OCI-LY3 (cell line): ENCODE data around the gene GRM3.

ENCODE experiments used
- EZH2phosphoT487 ChIP-seq: fragments of 200-600 bp; shearing (Covaris generic); IDR thresholded peaks from 2 replicates; pipeline ENCODE4 v1.6.1; 2018; ENCODE audit warnings: antibody characterized with exemption, mixed run types, low read depth
- TF ChIP-seq, protein P1 (sequence below): fragments of 200-600, 300-600 bp; sonication (generic); IDR thresholded peaks from 2 replicates; pipeline ENCODE4 v1.5.1; 2014; ENCODE audit warnings: antibody characterized with exemption, low read length, low read depth

DNA sequence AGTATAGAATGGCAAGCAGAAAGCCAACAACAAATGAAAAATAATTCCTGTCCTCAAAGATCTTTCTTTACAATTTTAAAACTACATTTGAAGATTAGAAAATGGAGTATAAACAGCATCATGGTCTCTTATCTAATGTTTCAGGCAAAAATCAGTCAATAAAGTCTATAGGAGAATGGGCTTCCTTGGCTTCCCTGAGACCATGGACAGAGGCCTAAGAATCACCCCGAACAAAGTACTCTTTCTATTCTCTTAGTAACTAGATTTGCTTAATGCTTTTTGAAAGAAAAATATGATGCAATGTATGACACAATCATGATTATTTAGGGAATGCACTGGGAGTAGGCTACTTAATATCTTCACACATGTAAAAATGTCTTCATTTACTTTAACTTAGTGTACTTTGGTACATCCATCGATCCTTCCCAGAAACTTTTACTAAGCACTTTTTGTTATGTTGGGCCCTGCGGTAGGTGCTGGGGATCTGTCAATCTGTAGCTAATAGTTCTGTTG lies 17.3 kb downstream of the GRM3 start:
- TF ChIP-seq, protein P1, sequence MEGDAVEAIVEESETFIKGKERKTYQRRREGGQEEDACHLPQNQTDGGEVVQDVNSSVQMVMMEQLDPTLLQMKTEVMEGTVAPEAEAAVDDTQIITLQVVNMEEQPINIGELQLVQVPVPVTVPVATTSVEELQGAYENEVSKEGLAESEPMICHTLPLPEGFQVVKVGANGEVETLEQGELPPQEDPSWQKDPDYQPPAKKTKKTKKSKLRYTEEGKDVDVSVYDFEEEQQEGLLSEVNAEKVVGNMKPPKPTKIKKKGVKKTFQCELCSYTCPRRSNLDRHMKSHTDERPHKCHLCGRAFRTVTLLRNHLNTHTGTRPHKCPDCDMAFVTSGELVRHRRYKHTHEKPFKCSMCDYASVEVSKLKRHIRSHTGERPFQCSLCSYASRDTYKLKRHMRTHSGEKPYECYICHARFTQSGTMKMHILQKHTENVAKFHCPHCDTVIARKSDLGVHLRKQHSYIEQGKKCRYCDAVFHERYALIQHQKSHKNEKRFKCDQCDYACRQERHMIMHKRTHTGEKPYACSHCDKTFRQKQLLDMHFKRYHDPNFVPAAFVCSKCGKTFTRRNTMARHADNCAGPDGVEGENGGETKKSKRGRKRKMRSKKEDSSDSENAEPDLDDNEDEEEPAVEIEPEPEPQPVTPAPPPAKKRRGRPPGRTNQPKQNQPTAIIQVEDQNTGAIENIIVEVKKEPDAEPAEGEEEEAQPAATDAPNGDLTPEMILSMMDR: no peak
- TF ChIP-seq EZH2phosphoT487: no peak
